Immature natural killer cell (primary cell): Measurements from ENCODE around the gene PTGER2. TPM values are rescaled to one million over a fixed set of nuclear protein-coding genes. Genes with fewer than 3 reads are reported as not detected.
A peak's percentile ranks its signal among the peaks of the same experiment; 100 is the strongest.

ENCODE experiments used
- DNase-seq, 3 donors: peaks; one replicate each; pipeline ENCODE4 v3.0.0; 2022; ENCODE audit warnings: mixed read lengths in 1 of 3
- H3K27ac Mint-ChIP-seq, 6 donors: one replicate each; pipeline ENCODE4 v1.8.0; 2020; ENCODE audit warnings: mixed read lengths in 6 of 6, mild to moderate bottlenecking in 5 of 6, inconsistent platforms in 4 of 6, moderate library complexity in 3 of 6
- H3K27me3 Mint-ChIP-seq, 3 donors: one replicate each; pipeline ENCODE4 v1.8.0; 2020 to 2021; ENCODE audit warnings: low read depth in 3 of 3, mild to moderate bottlenecking in 3 of 3, mixed read lengths in 3 of 3, moderate library complexity in 3 of 3, inconsistent platforms in 1 of 3
- H3K36me3 Mint-ChIP-seq, 3 donors: one replicate each; pipeline ENCODE4 v1.8.0; 2020; ENCODE audit warnings: mixed read lengths in 3 of 3, inconsistent platforms in 2 of 3, mild to moderate bottlenecking in 2 of 3
- H3K4me1 Mint-ChIP-seq, 2 donors: one replicate each; pipeline ENCODE4 v1.8.0; 2020; ENCODE audit warnings: inconsistent platforms in 2 of 2, mild to moderate bottlenecking in 2 of 2, mixed read lengths in 2 of 2, moderate library complexity in 1 of 2
- H3K4me3 Mint-ChIP-seq, 5 donors: one replicate each; pipeline ENCODE4 v1.8.0; 2020; ENCODE audit warnings: mild to moderate bottlenecking in 5 of 5, mixed read lengths in 5 of 5, inconsistent platforms in 3 of 5, moderate library complexity in 3 of 5
- H3K9me3 Mint-ChIP-seq, 6 donors: one replicate each; pipeline ENCODE4 v1.8.0; 2020; ENCODE audit warnings: mild to moderate bottlenecking in 6 of 6, mixed read lengths in 6 of 6, inconsistent platforms in 4 of 6, moderate library complexity in 3 of 6
- polyA plus RNA-seq, 3 donors: library from polyadenylated mRNA; unstranded; fragments of 300-500 nt; fragmentation: Illumina TruSeq; gene quantifications; one replicate each; pipeline ENCODE4 v1.2.3, GENCODE V29; 2021

Gene PTGER2
- polyA plus RNA-seq, 3 donors from 2014 or later = 154 to 252 (median 250) TPM

DNA sequence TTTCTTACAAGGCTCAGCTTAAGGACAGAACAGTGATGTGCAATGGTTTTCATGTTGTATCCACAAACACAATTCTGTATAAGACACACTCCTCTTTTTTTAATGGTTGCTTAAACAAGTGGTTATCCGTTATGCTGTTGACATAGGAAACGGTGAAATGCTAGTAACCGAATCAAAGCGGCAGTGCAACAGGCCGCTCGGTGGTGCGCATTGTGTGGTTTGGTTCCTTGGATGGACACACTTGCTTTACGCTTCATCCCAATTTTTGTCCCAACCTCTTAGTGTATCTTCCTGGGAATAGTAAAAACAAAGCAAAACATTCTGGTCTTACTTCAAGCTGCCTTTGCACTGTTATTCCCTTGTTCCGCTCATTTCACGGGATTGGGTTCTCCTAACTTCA is 650 bp upstream of the PTGER2 start:
- peak; percentile 23 to 37 (median 27) for DNase-seq
- Mint-ChIP-seq H3K4me1 (peaks cover 64 to 84% of the 10 kb centered on the region in 2 donors), H3K27me3 (peaks cover 7 to 14% (median 11%) of the 10 kb centered on the region in 3 donors), H3K4me3 (peak overlapping the region; percentile 97 to 99 (median 98)), H3K27ac (peak overlapping the region; percentile 88 to 99 (median 94)), H3K36me3 (peaks cover 11 to 32% (median 20%) of the 10 kb centered on the region in 3 donors), H3K9me3 (no peaks in the 10 kb centered on the region)

DNA sequence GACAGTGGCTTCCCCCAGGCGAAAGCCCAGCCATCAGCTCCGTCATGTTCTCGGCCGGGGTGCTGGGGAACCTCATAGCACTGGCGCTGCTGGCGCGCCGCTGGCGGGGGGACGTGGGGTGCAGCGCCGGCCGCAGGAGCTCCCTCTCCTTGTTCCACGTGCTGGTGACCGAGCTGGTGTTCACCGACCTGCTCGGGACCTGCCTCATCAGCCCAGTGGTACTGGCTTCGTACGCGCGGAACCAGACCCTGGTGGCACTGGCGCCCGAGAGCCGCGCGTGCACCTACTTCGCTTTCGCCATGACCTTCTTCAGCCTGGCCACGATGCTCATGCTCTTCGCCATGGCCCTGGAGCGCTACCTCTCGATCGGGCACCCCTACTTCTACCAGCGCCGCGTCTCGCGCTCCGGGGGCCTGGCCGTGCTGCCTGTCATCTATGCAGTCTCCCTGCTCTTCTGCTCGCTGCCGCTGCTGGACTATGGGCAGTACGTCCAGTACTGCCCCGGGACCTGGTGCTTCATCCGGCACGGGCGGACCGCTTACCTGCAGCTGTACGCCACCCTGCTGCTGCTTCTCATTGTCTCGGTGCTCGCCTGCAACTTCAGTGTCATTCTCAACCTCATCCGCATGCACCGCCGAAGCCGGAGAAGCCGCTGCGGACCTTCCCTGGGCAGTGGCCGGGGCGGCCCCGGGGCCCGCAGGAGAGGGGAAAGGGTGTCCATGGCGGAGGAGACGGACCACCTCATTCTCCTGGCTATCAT is 663 bp downstream of the PTGER2 start:
- Mint-ChIP-seq H3K4me1 (peaks cover 66 to 84% of the 10 kb centered on the region in 2 donors), H3K4me3 (peak overlapping the region; percentile 97 to 99 (median 98)), H3K36me3 (peaks cover 15 to 37% (median 20%) of the 10 kb centered on the region in 3 donors)

DNA sequence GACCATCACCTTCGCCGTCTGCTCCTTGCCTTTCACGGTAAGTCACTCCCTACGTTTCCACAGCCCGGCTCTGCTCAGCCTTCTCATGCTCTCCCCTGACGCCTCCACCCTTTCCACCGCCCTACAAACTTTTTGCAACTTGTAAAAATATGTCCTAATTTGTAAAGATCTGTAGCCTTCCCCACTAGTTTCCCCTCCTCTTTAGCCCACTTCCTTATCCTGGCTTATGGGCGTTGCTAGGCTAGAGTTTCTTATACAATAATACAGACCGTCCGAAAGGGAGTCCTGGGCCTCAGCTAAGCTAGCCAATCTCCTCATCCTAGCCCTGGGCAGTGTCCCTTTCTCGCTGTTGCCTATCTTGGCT is 1.2 kb downstream of the PTGER2 start:
- Mint-ChIP-seq H3K4me3 (peak overlapping the region; percentile 97 to 99 (median 98)), H3K27me3 (peaks cover 7 to 14% (median 11%) of the 10 kb centered on the region in 3 donors), H3K27ac (peak overlapping the region; percentile 90 to 98 (median 92)), H3K36me3 (peaks cover 18 to 40% (median 20%) of the 10 kb centered on the region in 3 donors), H3K4me1 (peaks cover 67 to 84% of the 10 kb centered on the region in 2 donors), H3K9me3 (no peaks in the 10 kb centered on the region)
- peak; percentile 36 to 44 (median 36) for DNase-seq

More for the DNA sequence above, 663 bp downstream of the PTGER2 start:
- Mint-ChIP-seq H3K9me3 (no peaks in the 10 kb centered on the region), H3K27ac (peak overlapping the region; percentile 90 to 98 (median 92)), H3K27me3 (peaks cover 7 to 14% (median 11%) of the 10 kb centered on the region in 3 donors)
- peak; percentile 43 to 52 (median 49) for DNase-seq

DNA sequence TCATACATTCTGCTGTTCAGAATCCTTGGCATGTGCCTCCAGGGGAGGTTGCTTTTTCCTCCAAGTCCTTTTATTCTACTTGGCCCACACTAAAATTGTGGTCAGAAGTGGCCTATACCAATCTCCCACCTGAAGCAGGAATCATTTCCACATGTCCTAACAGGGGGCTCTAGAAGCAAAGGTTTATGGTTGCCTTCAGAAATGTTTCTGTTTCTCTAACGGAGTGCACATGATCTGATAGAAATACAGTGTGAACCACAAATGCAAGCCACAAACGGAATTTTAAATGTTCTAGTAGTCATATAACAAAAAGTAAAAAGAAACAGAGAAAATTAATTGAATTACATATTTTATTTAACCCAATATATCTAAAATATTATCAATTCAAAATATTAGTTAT is 4.0 kb downstream of the PTGER2 start:
- H3K36me3 Mint-ChIP-seq = peaks cover 26 to 47% (median 41%) of the 10 kb centered on the region in 3 donors
- peaks cover 0 to 14% (median 8%) of the 10 kb centered on the region in 6 donors for H3K9me3 Mint-ChIP-seq
- peak overlapping the region; percentile 97 to 99 (median 98) for H3K4me3 Mint-ChIP-seq
- peak; percentile 46 to 51 (median 49) for DNase-seq
- H3K27ac Mint-ChIP-seq = peak overlapping the region; percentile 90 to 98 (median 92)
- peaks cover 67 to 84% of the 10 kb centered on the region in 2 donors for H3K4me1 Mint-ChIP-seq
- H3K27me3 Mint-ChIP-seq = peaks cover 7 to 17% (median 10%) of the 10 kb centered on the region in 3 donors

DNA sequence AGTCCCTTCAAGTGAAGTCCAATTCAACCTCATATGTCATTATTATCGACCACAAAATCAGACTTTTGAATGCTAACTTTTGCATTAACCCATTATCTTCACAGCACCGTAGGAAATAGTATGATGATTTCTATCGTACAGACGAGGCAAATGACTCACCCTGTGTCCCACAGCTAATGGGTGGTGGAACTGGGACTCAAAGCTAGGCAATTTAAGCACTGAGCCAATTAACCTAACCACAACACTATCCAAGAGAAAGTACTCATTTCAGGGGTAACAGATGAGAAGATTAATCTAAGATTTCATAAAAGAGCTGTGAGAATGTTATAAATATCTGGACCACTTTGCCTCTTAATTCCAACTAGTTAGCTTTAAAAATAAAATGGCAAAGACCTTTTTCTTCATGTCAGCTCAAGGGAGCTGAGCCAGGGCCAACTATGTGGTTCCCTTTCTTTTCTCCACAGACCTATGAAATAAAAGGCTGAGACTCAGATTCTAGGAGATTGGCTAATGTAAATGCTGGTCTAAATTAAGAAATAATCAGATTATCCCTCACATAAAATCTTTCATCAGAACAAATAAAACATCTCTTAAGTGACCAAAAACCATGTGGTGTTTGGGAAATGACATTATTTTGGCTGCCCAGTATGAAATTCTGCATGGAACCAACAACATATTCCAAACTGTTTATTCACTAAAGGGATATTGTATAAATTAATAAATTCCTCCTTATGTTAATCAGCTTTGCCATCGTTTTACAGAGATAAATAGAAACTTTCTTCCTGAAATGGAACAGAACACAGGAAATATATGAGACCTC is 4.9 kb downstream of the PTGER2 start:
- peaks cover 25 to 41% (median 40%) of the 10 kb centered on the region in 3 donors for H3K36me3 Mint-ChIP-seq
- peak overlapping the region; percentile 89 to 92 (median 92) for H3K27ac Mint-ChIP-seq
- H3K4me3 Mint-ChIP-seq = peak overlapping the region; percentile 97 to 99 (median 98)
- no peak for DNase-seq
- peaks cover 68 to 84% of the 10 kb centered on the region in 2 donors for H3K4me1 Mint-ChIP-seq
- peaks cover 4 to 14% (median 10%) of the 10 kb centered on the region in 3 donors for H3K27me3 Mint-ChIP-seq
- H3K9me3 Mint-ChIP-seq = peaks cover 0 to 19% (median 9%) of the 10 kb centered on the region in 6 donors

DNA sequence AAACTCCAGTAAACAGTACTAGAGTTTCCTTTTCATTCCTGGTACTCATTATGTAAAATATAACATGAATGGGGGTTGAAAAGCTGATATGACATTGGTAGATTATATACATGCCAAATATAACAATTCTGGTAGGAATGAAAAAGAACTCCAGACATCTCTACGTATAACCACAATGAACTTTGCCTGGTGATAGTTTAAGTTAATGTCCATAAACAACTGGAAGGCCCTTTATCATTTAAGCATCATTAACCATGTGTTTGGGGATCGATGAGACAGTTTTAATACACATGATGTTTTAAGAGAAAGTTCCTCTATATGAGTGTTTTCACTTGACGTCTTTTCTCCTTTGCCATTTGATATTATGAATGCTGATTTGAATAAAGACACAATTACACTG is 5.8 kb downstream of the PTGER2 start:
- Mint-ChIP-seq H3K27ac (peak overlapping the region; percentile 77 to 92 (median 90)), H3K9me3 (peaks cover 0 to 19% (median 9%) of the 10 kb centered on the region in 6 donors), H3K4me1 (peaks cover 77 to 93% of the 10 kb centered on the region in 2 donors), H3K4me3 (peak overlapping the region; percentile 97 to 99 (median 98)), H3K27me3 (peaks cover 2 to 11% (median 9%) of the 10 kb centered on the region in 3 donors), H3K36me3 (peaks cover 25 to 40% (median 38%) of the 10 kb centered on the region in 3 donors)
- no peak for DNase-seq

DNA sequence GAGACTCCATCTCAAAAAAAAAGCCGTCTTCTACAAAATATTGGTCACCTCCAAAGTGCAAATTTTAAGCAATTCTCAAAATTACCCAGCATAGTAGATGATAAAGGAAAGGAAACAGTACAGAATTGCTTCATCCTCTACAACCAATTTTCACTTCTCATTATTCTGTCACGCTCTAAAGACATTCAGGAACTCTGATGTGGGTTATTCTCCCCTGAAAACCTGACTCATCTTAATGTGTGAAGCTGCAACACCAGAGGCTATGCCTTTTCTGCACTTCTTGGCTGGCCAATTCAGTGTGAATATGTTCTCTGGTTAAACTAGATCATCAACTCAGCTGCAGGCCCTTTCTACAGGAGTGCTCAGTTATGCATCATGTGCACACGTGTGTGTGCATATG is 11.0 kb downstream of the PTGER2 start:
- peaks cover 5 to 6% (median 6%) of the 10 kb centered on the region in 3 donors for H3K27me3 Mint-ChIP-seq
- peak overlapping the region; percentile 71 to 88 (median 82) for H3K4me3 Mint-ChIP-seq
- peaks cover 0 to 19% (median 9%) of the 10 kb centered on the region in 6 donors for H3K9me3 Mint-ChIP-seq
- peak overlapping the region; percentile 75 to 95 (median 86) for H3K27ac Mint-ChIP-seq
- peak; percentile 59 to 71 (median 61) for DNase-seq
- H3K36me3 Mint-ChIP-seq = peaks cover 25 to 53% (median 35%) of the 10 kb centered on the region in 3 donors
- peaks cover 93 to 99% of the 10 kb centered on the region in 2 donors for H3K4me1 Mint-ChIP-seq

DNA sequence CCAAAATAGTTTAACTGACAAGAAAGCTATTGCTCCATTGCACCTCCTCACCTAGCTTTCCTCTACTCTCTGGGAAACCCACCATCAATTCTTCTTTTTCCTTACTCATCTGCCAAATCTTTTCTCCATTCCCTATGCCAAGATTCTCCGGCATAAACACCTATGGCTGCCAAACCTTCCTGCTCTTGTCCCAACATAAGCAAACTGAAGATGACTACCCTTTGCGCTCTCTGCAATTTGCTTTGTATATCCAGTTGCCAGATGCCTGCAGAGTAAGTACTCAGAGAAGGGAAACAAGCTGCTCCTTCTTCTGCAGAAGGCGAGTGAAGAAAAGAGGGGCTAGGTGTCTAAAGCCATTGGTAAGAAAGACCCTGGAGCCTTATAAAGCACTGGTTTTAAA is 11.5 kb downstream of the PTGER2 start:
- Mint-ChIP-seq H3K27me3 (peaks cover 5 to 6% (median 6%) of the 10 kb centered on the region in 3 donors), H3K9me3 (peaks cover 0 to 19% (median 9%) of the 10 kb centered on the region in 6 donors), H3K4me1 (peaks cover 92 to 99% of the 10 kb centered on the region in 2 donors), H3K27ac (peak overlapping the region; percentile 75 to 95 (median 86)), H3K36me3 (peaks cover 27 to 53% (median 39%) of the 10 kb centered on the region in 3 donors), H3K4me3 (peak overlapping the region; percentile 71 to 88 (median 82))
- DNase-seq = no peak

DNA sequence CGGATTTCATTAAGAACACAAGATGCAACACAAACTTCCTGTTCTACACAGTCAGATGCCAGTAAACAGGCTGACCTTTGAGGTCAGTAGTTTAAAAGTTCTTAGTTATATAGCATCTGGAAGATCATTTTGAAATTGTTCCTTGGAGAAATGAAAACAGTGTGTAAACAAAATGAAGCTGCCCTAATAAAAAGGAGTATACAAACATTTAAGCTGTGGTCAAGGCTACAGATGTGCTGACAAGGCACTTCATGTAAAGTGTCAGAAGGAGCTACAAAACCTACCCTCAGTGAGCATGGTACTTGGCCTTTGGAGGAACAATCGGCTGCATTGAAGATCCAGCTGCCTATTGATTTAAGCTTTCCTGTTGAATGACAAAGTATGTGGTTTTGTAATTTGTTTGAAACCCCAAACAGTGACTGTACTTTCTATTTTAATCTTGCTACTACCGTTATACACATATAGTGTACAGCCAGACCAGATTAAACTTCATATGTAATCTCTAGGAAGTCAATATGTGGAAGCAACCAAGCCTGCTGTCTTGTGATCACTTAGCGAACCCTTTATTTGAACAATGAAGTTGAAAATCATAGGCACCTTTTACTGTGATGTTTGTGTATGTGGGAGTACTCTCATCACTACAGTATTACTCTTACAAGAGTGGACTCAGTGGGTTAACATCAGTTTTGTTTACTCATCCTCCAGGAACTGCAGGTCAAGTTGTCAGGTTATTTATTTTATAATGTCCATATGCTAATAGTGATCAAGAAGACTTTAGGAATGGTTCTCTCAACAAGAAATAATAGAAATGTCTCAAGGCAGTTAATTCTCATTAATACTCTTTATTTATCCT is 13.5 kb downstream of the PTGER2 start:
- H3K27me3 Mint-ChIP-seq = peaks cover under 1 to 4% (median 2%) of the 10 kb centered on the region in 3 donors
- peaks cover 0 to 10% (median 3%) of the 10 kb centered on the region in 6 donors for H3K9me3 Mint-ChIP-seq
- peaks cover 89 to 99% of the 10 kb centered on the region in 2 donors for H3K4me1 Mint-ChIP-seq
- H3K36me3 Mint-ChIP-seq = peaks cover 27 to 42% (median 37%) of the 10 kb centered on the region in 3 donors
- H3K27ac Mint-ChIP-seq = peak overlapping the region; percentile 83 to 94 (median 90)
- DNase-seq = no peak
- peak overlapping the region; percentile 59 to 81 (median 70) for H3K4me3 Mint-ChIP-seq

DNA sequence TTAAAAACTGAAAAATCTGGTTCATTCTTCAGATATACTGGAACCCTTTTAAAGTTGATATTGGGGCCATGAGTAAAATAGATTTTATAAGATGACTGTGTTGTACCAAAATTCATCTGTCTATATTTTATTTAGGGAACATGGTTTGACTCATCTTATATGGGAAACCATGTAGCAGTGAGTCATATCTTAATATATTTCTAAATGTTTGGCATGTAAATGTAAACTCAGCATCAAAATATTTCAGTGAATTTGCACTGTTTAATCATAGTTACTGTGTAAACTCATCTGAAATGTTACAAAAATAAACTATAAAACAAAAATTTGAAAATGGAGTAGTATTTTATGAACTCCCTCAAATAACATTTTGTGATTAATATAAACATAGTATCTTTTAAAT is 14.2 kb downstream of the PTGER2 start:
- H3K27ac Mint-ChIP-seq = peak overlapping the region; percentile 83 to 94 (median 90)
- peaks cover 89 to 99% of the 10 kb centered on the region in 2 donors for H3K4me1 Mint-ChIP-seq
- peaks cover 0 to 3% (median 0%) of the 10 kb centered on the region in 6 donors for H3K9me3 Mint-ChIP-seq
- peaks cover 0 to 6% (median 0%) of the 10 kb centered on the region in 3 donors for H3K27me3 Mint-ChIP-seq
- peaks cover 22 to 39% (median 31%) of the 10 kb centered on the region in 3 donors for H3K36me3 Mint-ChIP-seq
- DNase-seq = no peak
- peak overlapping the region; percentile 59 to 81 (median 70) for H3K4me3 Mint-ChIP-seq

DNA sequence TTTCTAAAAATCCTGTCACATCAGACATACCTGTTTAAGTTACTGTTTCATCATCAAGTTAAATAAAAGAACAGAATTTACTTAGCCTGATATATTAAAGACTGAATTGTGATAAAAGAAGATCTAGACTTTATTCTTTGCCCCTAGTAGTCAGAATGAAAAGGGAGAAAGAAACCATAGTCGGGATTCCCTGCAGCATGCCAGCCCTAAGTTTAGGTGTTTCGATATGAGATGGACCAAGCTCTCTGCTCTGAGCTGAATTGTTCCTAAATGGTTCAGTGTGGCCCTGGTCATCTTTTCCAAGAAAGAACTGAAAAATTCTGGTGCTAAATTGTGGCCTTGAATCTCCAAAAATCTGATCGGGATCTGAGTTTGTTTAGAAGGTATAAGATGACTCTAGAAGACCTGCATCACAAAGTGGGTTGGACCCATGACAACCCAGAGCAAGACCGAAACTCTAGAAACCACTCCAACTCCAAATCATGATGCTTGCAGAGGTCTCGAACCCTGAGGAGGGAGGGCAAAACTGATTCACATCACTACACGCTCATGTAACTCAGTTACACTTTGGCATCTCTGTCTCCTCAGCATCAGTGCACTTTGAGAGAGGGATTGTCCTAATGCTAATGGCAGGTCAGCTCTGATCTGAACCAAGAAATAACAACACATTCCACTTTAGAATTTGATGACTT is 15.7 kb downstream of the PTGER2 start:
- Mint-ChIP-seq H3K27ac (peak overlapping the region; percentile 60 to 93 (median 82)), H3K4me1 (peaks cover 88 to 97% of the 10 kb centered on the region in 2 donors), H3K36me3 (peaks cover 22 to 41% (median 31%) of the 10 kb centered on the region in 3 donors), H3K27me3 (peaks cover 0 to 6% (median 2%) of the 10 kb centered on the region in 3 donors), H3K9me3 (no peaks in the 10 kb centered on the region), H3K4me3 (peak overlapping the region in 1 of 5 donors; percentile 74)
- no peak for DNase-seq

DNA sequence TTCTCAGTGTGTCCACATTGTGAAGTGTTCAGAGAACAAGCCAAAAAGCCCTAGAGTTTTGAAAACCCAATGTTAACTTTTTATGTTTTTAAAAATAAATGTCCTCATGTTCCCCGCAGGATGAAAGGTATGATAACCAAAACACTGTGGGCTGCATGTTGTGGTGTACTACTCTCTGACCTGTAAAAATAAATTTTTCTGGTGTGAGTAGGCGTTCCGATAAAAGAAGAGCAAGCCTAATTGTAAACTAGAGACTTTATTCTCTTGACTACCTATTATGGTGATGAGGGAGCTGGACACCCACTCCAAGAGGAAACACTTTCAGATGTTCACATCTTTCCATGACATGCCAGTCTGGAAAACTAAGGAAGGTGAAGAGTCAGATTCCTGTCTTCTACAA is 18.2 kb downstream of the PTGER2 start:
- Mint-ChIP-seq H3K27ac (peak overlapping the region; percentile 19 to 91 (median 73)), H3K36me3 (peaks cover 22 to 38% (median 29%) of the 10 kb centered on the region in 3 donors), H3K9me3 (no peaks in the 10 kb centered on the region), H3K27me3 (peaks cover 0 to 2% (median 2%) of the 10 kb centered on the region in 3 donors), H3K4me3 (peak overlapping the region in 3 of 5 donors; percentile 21 to 46 (median 36)), H3K4me1 (peaks cover 76 to 93% of the 10 kb centered on the region in 2 donors)
- DNase-seq = no peak
